ENCODE results near the gene MYF5. TPM values are rescaled to one million over a fixed set of nuclear protein-coding genes. Genes with fewer than 3 reads are reported as not detected.

The MYF5 gene
- total and polyA plus RNA-seq, 9 of the 15 experiments (the other 6 are each of a cell fraction or from before 2014, with no cell fraction given): not detected

DNA sequence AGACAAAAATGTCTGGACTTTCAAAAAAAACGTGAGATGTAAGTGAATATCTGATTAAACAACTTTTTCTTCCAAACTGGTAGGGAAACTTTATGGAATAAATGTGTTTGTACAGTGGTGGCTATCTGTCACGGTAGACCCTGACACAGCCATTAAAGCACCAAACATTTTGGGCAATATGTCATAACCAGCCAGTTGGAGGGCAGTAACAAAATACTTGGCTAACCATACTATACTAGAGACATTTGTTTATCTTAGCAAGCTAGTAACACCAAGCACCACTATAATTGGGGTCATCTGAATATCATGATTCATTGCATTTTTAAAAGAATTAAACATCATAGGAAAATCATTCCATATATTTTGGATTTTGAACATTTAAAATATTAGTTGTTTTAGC is 15.3 kb upstream of the MYF5 start:
- ATAC-seq (no peak), FAIRE-seq (no peak), DNase-seq (ENCODE audit: extremely low read depth in 1 of 4, low spot score in 3 of 4) (no peak)
- 2% methylated on average over 2 of the region's 2 CpGs for WGBS (ENCODE audit: insufficient coverage, low coverage, missing lambda C conversion rate)
- no peaks in the 10 kb centered on the region for H3K9me3 ChIP-seq (replicated peaks; ENCODE audit: control insufficient read depth, insufficient read depth, low read depth, low read length)
- no TSS peak for BruUV-seq (replicated peaks)
- H3K4me2 ChIP-seq (ENCODE audit: insufficient read depth, low read length): no peak overlapping the region
- no peaks in the 10 kb centered on the region for H3K36me3 ChIP-seq (ENCODE audit: control insufficient read depth, insufficient read depth, low read length)
- no peaks in the 10 kb centered on the region for H3K4me1 ChIP-seq (replicated peaks in 1 of 2; ENCODE audit: control insufficient read depth in 2 of 2, insufficient read depth in 2 of 2, low read length in 2 of 2)
- no peaks in the 10 kb centered on the region for H3K27me3 ChIP-seq (ENCODE audit: control insufficient read depth in 2 of 2, insufficient read depth in 2 of 2, low read length in 2 of 2)
- no peak overlapping the region for H3K27ac ChIP-seq (ENCODE audit: extremely low read depth, low read depth, low read length)
- CTCF ChIA-PET (ENCODE audit: low intra/inter-chr PET ratio): no interaction called here
- intact Hi-C loops (cut with micrococcal nuclease) (no loop called here), in situ Hi-C loops (cut with MboI) (no loop called here)
- POLR2A ChIA-PET: no interaction called here
- TF ChIP-seq KDM5B (IDR thresholded peaks at IDR 0.05; ENCODE audit: insufficient replicate concordance, low read depth, low read length) (no peak), SREBF1 (IDR thresholded peaks at IDR 0.05; ENCODE audit: borderline replicate concordance, low read depth, low read length) (no peak), MYBL2 (IDR thresholded peaks at IDR 0.05; ENCODE audit: low read depth) (no peak), MYBL2 (CRISPR knock-in tag; IDR thresholded peaks at IDR 0.05; ENCODE audit: borderline replicate concordance) (no peak), GATAD2B (IDR thresholded peaks at IDR 0.05; ENCODE audit: borderline replicate concordance) (no peak), NR3C1 (CRISPR knock-in tag; IDR thresholded peaks at IDR 0.05) (no peak), HSF4 (CRISPR knock-in tag; IDR thresholded peaks at IDR 0.05; ENCODE audit: borderline replicate concordance) (no peak), GTF2A2 (tag; IDR thresholded peaks at IDR 0.05) (no peak), TAF15 (IDR thresholded peaks at IDR 0.05; ENCODE audit: low read depth, low read length) (no peak)
- TF ChIP-seq, protein P1, sequence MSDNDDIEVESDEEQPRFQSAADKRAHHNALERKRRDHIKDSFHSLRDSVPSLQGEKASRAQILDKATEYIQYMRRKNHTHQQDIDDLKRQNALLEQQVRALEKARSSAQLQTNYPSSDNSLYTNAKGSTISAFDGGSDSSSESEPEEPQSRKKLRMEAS (CRISPR knock-in tag; IDR thresholded peaks at IDR 0.05): no peak
- TF ChIP-seq, protein P2, sequence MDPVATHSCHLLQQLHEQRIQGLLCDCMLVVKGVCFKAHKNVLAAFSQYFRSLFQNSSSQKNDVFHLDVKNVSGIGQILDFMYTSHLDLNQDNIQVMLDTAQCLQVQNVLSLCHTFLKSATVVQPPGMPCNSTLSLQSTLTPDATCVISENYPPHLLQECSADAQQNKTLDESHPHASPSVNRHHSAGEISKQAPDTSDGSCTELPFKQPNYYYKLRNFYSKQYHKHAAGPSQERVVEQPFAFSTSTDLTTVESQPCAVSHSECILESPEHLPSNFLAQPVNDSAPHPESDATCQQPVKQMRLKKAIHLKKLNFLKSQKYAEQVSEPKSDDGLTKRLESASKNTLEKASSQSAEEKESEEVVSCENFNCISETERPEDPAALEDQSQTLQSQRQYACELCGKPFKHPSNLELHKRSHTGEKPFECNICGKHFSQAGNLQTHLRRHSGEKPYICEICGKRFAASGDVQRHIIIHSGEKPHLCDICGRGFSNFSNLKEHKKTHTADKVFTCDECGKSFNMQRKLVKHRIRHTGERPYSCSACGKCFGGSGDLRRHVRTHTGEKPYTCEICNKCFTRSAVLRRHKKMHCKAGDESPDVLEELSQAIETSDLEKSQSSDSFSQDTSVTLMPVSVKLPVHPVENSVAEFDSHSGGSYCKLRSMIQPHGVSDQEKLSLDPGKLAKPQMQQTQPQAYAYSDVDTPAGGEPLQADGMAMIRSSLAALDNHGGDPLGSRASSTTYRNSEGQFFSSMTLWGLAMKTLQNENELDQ (CRISPR knock-in tag; IDR thresholded peaks at IDR 0.05; ENCODE audit: borderline replicate concordance): no peak
- no peaks in the 10 kb centered on the region for H4K20me1 ChIP-seq (replicated peaks; ENCODE audit: control insufficient read depth, insufficient read depth, low read length)
- no peak overlapping the region for H2AFZ ChIP-seq (ENCODE audit: low read depth, low read length)
- H3K9me1 ChIP-seq (ENCODE audit: control insufficient read depth, insufficient read depth, low read length): no peaks in the 10 kb centered on the region
- H3K79me2 ChIP-seq (ENCODE audit: control insufficient read depth, insufficient read depth, low read length): no peaks in the 10 kb centered on the region
- H3K9ac ChIP-seq (ENCODE audit: insufficient read depth in 1 of 2, low read depth in 2 of 2, low read length in 2 of 2): no peak overlapping the region
- H3K4me3 ChIP-seq: no peak overlapping the region

All from K562 (cell line).